Stimulated activated CD4-positive, alpha-beta T cell treated with anti-CD3 and anti-CD28 coated beads, Interleukin-12 subunit alpha, Interleukin-12 subunit beta, amount 100 ng/mL, for 24 hours (primary cell): ENCODE data around the gene APOE.
A peak's percentile ranks its signal among the peaks of the same experiment; 100 is the strongest.
"Not testable (repeated sequence)": the region's sequence is repeated elsewhere in the genome, so short reads cannot be mapped to it uniquely, and the experiment has no call there.

Experiments used
- DNase-seq, 2 experiments: peaks; one replicate each; pipeline ENCODE4 v3.0.0-alpha.2; 2020; ENCODE audit warnings: low read depth in 2 of 2

APOE gene

DNA sequence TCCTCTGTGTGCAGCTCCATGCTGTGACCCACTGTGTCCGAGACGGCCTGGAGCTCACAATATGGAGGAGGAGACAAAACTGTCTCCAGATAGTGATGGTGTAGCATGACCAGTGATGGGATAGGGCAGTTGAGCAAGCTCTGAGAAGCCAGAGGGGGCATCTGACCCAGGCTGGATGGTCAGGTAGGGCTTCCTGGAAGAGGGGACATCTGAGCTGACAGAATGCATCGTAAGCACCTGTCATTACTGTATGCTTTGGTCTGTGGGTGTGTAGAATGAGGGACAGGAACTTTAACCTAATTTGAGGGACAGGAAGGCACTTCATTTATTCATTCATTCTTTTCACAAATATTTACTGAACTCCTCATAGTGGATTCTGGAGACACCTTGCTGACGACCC lies 21.0 kb upstream of the APOE start:
- DNase-seq, result no peak

GRCh38 chr19:44886141-44886540 lies 19.5 kb upstream of the APOE start:
- no peak for DNase-seq

DNA sequence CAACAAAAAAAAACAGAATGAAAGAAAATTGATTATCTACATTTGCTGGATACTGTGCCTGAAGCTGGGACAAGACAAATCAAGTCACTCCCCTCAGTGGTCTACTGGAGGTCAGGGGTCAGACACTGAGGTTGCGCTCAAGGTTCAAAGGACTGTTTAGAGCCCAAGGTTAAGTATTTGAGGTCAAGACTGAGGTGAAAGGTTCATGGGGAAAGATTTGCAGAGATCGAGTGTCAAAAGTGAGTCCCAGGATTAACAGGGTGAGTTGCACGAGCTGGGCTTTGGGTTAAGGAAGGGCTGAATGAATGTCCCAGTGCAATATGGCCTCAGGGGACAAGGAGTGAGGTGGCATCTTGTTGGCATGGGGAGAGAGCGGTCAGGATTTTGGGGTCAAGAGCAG lies 17.9 kb upstream of the APOE start:
- DNase-seq, result no peak

DNA sequence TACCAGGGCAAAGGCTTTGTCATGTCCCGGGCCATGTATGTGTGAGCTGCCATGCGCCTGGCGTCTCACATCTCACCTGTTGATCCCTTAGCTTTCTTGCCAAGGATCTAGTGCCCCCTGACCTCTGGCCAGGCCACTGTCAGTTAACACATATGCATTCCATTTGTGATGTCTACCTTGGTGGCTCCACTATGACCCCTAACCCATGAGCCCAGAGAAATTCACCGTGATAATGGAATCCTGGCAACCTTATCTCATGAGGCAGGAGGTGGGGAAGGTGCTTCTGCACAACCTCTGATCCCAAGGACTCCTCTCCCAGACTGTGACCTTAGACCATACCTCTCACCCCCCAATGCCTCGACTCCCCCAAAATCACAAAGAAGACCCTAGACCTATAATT lies 17.3 kb upstream of the APOE start:
- not testable (repeated sequence) for DNase-seq

GRCh38 chr19:44889830-44890365 lies 15.7 kb upstream of the APOE start:
- no peak for DNase-seq

DNA sequence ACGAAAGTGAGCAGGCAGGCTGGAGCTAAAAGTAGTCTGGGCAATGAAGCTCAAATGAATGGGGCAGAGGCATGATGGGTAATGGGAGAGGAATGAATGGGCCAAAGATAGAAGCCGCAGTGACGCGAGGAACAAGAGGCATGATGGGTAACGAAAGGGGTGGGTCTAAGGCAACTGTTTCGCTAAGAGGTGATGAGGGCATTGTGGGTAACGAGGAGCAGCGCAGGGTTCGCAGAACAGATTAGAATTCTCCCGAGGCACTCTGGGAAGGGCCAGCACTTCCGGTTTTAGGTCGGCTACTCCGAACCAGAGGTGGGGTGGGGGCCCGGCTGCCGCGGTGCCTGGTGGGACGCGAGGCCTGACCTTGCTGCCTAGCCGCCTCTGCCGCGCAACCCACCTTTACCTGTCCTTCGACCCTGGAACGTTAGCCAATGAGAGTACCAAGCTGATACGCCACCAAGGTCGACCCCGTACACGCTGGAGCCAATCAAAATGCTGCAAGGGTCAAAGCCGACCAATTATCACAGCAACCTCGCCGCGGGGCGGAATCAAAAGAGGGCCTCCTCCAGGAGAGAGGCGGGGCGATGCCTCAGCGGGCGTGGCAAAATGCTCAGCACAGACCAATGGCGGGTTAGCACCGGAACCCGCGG lies 15.1 kb upstream of the APOE start:
- DNase-seq, result peak in 1 of 2 experiments; percentile 100

DNA sequence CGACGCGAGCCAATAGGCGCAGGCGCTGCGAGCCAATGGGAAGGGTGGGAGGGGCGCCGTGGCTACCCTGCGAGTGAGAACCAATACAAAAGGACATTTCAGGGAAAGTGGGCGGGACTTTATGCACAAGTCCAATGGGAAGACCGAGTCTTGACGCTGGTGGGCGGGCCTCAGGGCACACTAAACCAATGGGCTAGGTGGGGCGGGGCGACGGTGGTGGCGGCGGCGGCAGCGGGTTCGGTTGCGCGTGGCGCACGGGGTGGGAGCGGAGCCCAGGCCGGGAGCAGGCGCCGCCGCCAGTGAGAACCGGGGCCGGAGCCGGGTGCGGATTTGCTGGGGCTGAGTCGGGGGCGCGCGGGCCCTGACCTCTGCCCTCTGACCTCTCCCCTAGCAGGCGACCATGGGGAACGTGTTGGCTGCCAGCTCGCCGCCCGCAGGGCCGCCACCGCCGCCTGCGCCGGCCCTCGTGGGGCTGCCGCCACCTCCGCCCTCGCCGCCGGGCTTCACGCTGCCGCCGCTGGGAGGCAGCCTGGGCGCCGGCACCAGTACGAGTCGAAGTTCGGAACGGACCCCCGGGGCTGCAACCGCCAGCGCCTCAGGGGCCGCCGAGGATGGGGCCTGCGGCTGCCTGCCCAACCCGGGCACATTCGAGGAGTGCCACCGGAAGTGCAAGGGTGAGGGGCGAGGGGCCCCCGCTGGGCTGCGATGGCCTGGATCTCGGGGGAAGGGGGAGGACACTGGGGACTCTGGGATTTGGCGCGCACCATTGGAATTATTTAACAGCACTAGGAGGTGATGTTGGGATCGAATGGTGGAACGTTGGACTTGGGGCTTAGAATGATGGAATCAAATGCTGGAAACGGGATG lies 14.3 kb upstream of the APOE start, which contains the start of gene TOMM40:
TOMM40 (plus strand) TSS at position 239 of the 867 bp plus-strand sequence; CDS start at position 401, 162 bp downstream.
- peak in 1 of 2 experiments; percentile 100 for DNase-seq

DNA sequence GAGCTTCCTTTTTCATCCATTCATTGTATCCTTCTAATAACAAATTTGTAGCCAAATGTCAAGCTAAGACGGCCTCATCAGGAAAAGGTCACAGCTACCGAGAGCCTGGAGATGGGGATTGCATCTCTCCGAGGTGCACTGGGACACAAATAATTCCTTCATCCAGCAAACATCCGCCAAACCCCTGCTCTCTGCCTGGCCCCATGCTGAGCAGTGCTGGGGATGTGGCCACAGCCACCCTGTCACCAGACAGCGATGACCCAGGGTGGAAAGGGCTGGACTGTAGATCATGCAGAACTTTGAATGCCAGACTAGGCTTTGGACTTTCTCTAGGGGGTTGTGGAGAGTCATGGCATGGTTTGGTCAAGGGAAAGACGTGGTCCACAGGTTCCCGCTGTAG lies 12.7 kb upstream of the APOE start:
- no peak for DNase-seq

DNA sequence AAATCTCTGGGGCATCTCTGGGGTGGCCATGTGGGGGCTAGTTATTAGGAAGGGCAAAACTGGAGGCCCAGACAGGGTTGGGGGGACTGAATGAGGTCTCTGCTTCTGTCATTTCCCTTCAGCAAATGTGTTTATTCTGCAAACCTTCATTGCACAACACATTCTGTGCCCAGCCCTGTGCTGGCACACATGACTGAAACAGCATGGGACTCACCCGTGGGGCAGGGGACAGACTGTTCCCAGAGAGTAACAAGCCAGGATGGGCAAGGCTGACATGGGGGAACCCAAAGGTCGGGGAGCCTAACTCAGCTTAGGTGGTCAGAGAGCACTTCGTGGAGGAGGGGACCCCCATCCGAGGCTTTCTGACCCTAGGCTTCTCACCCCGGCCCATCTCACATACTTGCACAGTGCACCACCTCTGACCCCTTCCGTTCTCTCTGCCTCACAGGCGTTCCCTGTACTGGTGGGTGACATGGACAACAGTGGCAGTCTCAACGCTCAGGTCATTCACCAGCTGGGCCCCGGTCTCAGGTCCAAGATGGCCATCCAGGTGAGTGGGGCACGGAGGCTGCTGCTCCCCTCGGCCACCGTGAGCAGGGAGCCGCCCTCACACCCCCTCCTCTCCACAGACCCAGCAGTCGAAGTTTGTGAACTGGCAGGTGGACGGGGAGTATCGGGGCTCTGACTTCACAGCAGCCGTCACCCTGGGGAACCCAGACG lies 12.1 kb upstream of the APOE start:
- no peak for DNase-seq

- DNase-seq, result no peak
These were observed 11.6 kb upstream of the APOE start for GRCh38 chr19:44894052-44894400.

DNA sequence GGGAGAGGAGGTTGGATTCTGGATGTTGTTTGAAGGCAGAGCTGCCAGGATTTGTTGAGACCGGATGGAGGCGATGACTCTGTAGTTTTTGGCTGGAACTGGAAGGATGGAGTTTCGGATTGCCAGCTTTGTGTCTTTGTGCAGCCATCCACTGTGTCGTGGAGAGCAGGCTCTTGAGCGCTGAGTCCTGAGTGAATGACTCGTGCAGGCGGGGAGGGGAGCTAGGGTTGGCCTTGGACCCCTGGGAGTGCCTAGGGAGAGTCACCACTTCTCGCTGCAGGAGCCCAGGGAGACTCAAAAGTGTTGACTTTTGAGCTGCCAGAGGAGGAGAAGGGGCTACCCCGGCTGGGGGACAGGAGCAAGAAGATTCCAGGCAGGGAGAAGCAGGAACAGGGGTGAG lies 10.7 kb upstream of the APOE start:
- no peak for DNase-seq

- no peak for DNase-seq
These were observed 7.8 kb upstream of the APOE start for GRCh38 chr19:44897835-44898234.

DNA sequence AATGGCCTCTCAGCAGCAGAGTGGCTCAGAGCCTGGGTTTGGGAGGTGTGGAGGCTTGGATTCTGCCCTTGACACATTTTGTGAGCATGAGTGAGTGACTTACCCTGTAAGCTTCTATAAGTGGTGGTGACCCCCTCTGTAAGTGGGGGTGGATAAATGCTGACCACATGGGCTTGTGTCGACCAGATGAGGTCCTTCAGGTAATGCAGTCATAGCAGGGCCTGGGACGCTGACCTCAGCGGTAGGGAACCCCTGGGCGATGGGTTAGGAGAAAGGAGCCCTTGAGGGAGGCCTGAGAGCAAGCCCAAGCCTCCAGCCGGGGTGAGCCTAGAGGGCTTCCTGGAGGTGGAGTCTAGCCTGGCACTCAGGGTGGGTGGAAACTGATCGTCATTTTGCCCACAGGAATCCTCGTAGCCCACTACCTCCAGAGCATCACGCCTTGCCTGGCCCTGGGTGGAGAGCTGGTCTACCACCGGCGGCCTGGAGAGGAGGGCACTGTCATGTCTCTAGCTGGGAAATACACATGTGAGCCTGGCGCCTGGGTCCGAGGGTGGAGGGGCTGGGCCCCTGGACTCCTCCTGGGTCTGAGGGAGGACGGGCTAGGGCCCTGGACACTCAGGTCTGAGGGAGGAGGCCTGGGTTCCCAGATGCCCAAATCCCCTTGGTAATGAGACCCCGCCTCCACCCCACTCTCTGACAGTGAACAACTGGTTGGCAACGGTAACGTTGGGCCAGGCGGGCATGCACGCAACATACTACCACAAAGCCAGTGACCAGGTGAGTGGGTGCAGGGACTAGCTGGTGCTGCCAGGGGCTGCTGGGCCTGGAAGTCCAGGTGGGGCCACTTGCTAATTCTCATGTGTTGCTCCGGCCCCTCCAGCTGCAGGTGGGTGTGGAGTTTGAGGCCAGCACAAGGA lies 5.0 kb upstream of the APOE start:
- no peak for DNase-seq

GRCh38 chr19:44903216-44903601 lies 2.4 kb upstream of the APOE start:
- DNase-seq, result no peak

DNA sequence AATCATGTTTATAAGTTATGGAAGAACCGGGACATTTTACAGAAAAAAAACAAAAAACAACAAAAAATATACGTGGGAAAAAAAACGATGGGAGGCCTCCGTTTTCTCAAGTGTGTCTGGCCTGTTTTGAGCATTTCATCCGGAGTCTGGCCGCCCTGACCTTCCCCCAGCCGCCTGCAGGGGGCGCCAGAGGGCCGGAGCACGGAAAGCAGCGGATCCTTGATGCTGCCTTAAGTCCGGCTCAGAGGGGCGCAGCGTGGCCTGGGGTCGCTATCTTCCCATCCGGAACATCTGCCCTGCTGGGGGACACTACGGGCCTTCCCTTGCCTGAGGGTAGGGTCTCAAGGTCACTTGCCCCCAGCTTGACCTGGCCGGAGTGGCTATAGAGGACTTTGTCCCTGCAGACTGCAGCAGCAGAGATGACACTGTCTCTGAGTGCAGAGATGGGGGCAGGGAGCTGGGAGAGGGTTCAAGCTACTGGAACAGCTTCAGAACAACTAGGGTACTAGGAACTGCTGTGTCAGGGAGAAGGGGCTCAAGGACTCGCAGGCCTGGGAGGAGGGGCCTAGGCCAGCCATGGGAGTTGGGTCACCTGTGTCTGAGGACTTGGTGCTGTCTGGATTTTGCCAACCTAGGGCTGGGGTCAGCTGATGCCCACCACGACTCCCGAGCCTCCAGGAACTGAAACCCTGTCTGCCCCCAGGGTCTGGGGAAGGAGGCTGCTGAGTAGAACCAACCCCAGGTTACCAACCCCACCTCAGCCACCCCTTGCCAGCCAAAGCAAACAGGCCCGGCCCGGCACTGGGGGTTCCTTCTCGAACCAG lies 1.8 kb upstream of the APOE start:
- DNase-seq, result peak; percentile 50 to 71

GRCh38 chr19:44904426-44904994 lies 1.1 kb upstream of the APOE start:
- no peak for DNase-seq

DNA sequence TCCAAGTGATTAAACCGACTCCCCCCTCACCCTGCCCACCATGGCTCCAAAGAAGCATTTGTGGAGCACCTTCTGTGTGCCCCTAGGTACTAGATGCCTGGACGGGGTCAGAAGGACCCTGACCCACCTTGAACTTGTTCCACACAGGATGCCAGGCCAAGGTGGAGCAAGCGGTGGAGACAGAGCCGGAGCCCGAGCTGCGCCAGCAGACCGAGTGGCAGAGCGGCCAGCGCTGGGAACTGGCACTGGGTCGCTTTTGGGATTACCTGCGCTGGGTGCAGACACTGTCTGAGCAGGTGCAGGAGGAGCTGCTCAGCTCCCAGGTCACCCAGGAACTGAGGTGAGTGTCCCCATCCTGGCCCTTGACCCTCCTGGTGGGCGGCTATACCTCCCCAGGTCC lies 2.0 kb downstream of the APOE start:
- no peak for DNase-seq

DNA sequence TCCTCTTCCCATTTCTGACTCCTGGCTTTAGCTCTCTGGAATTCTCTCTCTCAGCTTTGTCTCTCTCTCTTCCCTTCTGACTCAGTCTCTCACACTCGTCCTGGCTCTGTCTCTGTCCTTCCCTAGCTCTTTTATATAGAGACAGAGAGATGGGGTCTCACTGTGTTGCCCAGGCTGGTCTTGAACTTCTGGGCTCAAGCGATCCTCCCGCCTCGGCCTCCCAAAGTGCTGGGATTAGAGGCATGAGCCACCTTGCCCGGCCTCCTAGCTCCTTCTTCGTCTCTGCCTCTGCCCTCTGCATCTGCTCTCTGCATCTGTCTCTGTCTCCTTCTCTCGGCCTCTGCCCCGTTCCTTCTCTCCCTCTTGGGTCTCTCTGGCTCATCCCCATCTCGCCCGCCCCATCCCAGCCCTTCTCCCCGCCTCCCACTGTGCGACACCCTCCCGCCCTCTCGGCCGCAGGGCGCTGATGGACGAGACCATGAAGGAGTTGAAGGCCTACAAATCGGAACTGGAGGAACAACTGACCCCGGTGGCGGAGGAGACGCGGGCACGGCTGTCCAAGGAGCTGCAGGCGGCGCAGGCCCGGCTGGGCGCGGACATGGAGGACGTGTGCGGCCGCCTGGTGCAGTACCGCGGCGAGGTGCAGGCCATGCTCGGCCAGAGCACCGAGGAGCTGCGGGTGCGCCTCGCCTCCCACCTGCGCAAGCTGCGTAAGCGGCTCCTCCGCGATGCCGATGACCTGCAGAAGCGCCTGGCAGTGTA lies 2.7 kb downstream of the APOE start:
- DNase-seq, result no peak

- no peak for DNase-seq
These were observed 3.3 kb downstream of the APOE start for GRCh38 chr19:44908836-44909261.
